K562 (cell line): ENCODE data around the gene POLRMT. TPM values are rescaled to one million over a fixed set of nuclear protein-coding genes. Genes with fewer than 3 reads are reported as not detected.
A peak's percentile ranks its signal among the peaks of the same experiment; 100 is the strongest.

Source experiments
- ATAC-seq: fragments of 200-7000 bp; cut with Tn5 transposase; 3 replicates; pipeline ENCODE4 v1.9.1; 2020; ENCODE audit warnings: moderate library complexity
- BruUV-seq: library from RNA; stranded (reverse); fragments of 400-500 nt; replicated peaks from 2 replicates; lab custom pipeline; 2021; lab: Mats Ljungman, UMichigan
- CTCF ChIA-PET: fragments of 300-600 bp; formaldehyde crosslinking; extraction: SDS; loops from one replicate; lab custom pipeline; 2021; ENCODE audit warnings: low intra/inter-chr PET ratio; lab: Yijun Ruan, JAX
- POLR2A ChIA-PET: fragments of 300-600, 350-650 bp; sonication (Branson Sonifier 250); formaldehyde crosslinking; extraction: SDS; loops from one replicate; lab custom pipeline; 2021; ENCODE audit warnings: antibody characterized with exemption, inconsistent platforms; lab: Yijun Ruan, JAX
- DNase-seq, 4 experiments: peaks; one replicate each; pipeline versions ENCODE4 v3.0.0 to v3.0.0-alpha.2; 2011 to 2018; ENCODE audit warnings: low spot score in 3 of 4, mixed read lengths in 3 of 4; ENCODE audit errors: extremely low read depth in 1 of 4
- FAIRE-seq: peaks from 2 replicates; lab custom pipeline; 2011; peaks lifted over from hg19 to GRCh38; lab: Jason Lieb, UNC
- H2AFZ ChIP-seq: 2 replicates; pipeline ENCODE4 v1.6.0; 2011; ENCODE audit warnings: low read depth, low read length, control low read depth, inconsistent platforms
- H3K27ac ChIP-seq: fragments of 200-600 bp; 3 replicates; pipeline ENCODE4 v1.8.0; 2011; ENCODE audit warnings: low read depth, mild to moderate bottlenecking, control low read depth, inconsistent platforms, low read length, moderate library complexity, mixed read lengths; ENCODE audit errors: extremely low read depth
- H3K27me3 ChIP-seq, 2 experiments: fragments of 300-600 bp in 1 of 2; 2 replicates in 1 of 2; 3 replicates in 1 of 2; pipeline versions ENCODE4 v1.6.0 to v1.8.0; 2011; ENCODE audit warnings: inconsistent platforms in 2 of 2, low read length in 2 of 2, mild to moderate bottlenecking in 1 of 2, mixed read lengths in 1 of 2, moderate library complexity in 1 of 2; ENCODE audit not compliant: control insufficient read depth in 2 of 2, insufficient read depth in 2 of 2
- H3K36me3 ChIP-seq: fragments of 300-600 bp; 3 replicates; pipeline ENCODE4 v1.8.0; 2011; ENCODE audit warnings: mild to moderate bottlenecking, low read length, inconsistent platforms; ENCODE audit not compliant: control insufficient read depth, insufficient read depth
- H3K4me1 ChIP-seq, 2 experiments: fragments of 200-600 bp in 1 of 2; replicated peaks in 1 of 2; 2 replicates in 1 of 2; 3 replicates in 1 of 2; pipeline versions ENCODE4 v1.5.1 to v1.8.0; 2011; ENCODE audit warnings: inconsistent platforms in 2 of 2, low read length in 2 of 2, mild to moderate bottlenecking in 1 of 2, mixed read lengths in 1 of 2, moderate library complexity in 1 of 2; ENCODE audit not compliant: control insufficient read depth in 2 of 2, insufficient read depth in 2 of 2
- H3K4me2 ChIP-seq: 2 replicates; pipeline ENCODE4 v1.6.1; 2011; ENCODE audit warnings: low read length, control low read depth, inconsistent platforms, mixed read lengths; ENCODE audit not compliant: insufficient read depth
- H3K4me3 ChIP-seq: fragments of 200-600 bp; sonication (generic), shearing (Covaris generic); 2 replicates; pipeline ENCODE4 v1.5.1; 2016; ENCODE audit warnings: control low read depth, inconsistent platforms
- H3K79me2 ChIP-seq: fragments of 200-600 bp; 3 replicates; pipeline ENCODE4 v1.8.0; 2011; ENCODE audit warnings: low read length, inconsistent platforms; ENCODE audit not compliant: control insufficient read depth, insufficient read depth
- H3K9ac ChIP-seq, 2 experiments: 2 replicates each; pipeline versions ENCODE4 v1.6.0 to v1.6.1; 2011; ENCODE audit warnings: low read depth in 2 of 2, low read length in 2 of 2, control low read depth in 1 of 2, inconsistent platforms in 1 of 2, mild to moderate bottlenecking in 1 of 2, mixed read lengths in 1 of 2; ENCODE audit not compliant: insufficient read depth in 1 of 2
- H3K9me1 ChIP-seq: one replicate; pipeline ENCODE4 v1.6.0; 2011; ENCODE audit warnings: inconsistent platforms, mild to moderate bottlenecking, low read length, moderate library complexity; ENCODE audit not compliant: control insufficient read depth, insufficient read depth
- H3K9me3 ChIP-seq: replicated peaks from 2 replicates; pipeline ENCODE4 v1.5.1; 2011; ENCODE audit warnings: low read depth, low read length, inconsistent platforms; ENCODE audit not compliant: control insufficient read depth, insufficient read depth
- H4K20me1 ChIP-seq: replicated peaks from 2 replicates; pipeline ENCODE4 v1.6.1; 2011; ENCODE audit warnings: low read length, inconsistent platforms, mixed read lengths; ENCODE audit not compliant: control insufficient read depth, insufficient read depth
- BDP1 ChIP-seq: IDR thresholded peaks from 3 replicates; pipeline ENCODE4 v1.6.1; 2011; ENCODE audit not compliant: insufficient read length, insufficient read depth
- CBFA2T3 ChIP-seq: fragments of 450-650 bp; IDR thresholded peaks from 2 replicates; pipeline ENCODE4 v1.6.1; 2017
- CBX8 ChIP-seq: fragments of 200-600 bp; sonication (generic); IDR thresholded peaks from 2 replicates; pipeline ENCODE4 v1.6.1; 2012; ENCODE audit warnings: borderline replicate concordance, mixed run types, low read depth, mild to moderate bottlenecking, moderate library complexity, mixed read lengths, low read length, control low read depth, inconsistent platforms; ENCODE audit not compliant: poor library complexity, severe bottlenecking; ENCODE audit errors: extremely low read depth
- FOS ChIP-seq: IDR thresholded peaks from 3 replicates; pipeline ENCODE4 v1.6.1; 2011; ENCODE audit not compliant: insufficient read length; ENCODE audit errors: extremely low read depth
- FOXK2 ChIP-seq, 2 experiments: fragments of 450-650 bp; IDR thresholded peaks in 1 of 2; conservative IDR thresholded peaks in 1 of 2; 2 replicates each; pipeline ENCODE4 v1.6.1; 2016; ENCODE audit warnings: low read depth in 2 of 2, mild to moderate bottlenecking in 1 of 2
- HNRNPL ChIP-seq: fragments of 200-400 bp; formaldehyde crosslinking; IDR thresholded peaks from 2 replicates; pipeline ENCODE4 v1.6.1; 2017; ENCODE audit warnings: low read depth, mild to moderate bottlenecking, low read length
- HOXB6 ChIP-seq: fragments of 250-450 bp; sonication (Bioruptor Pico); IDR thresholded peaks from 2 replicates; pipeline ENCODE4 v1.5.1; 2022; ENCODE audit warnings: mild to moderate bottlenecking, borderline replicate concordance
- MAZ ChIP-seq, 2 experiments: fragments of 450-650 bp in 1 of 2; sonication (generic) in 1 of 2; formaldehyde crosslinking; IDR thresholded peaks in 1 of 2; conservative IDR thresholded peaks in 1 of 2; 2 replicates each; pipeline versions ENCODE4 v1.4.0 to v1.5.0; 2020; ENCODE audit warnings: mild to moderate bottlenecking in 1 of 2, missing genetic modification reagents in 1 of 2
- ZFP36 ChIP-seq: fragments of 150-350 bp; IDR thresholded peaks from 2 replicates; pipeline ENCODE4 v1.6.1; 2018; ENCODE audit warnings: low read length, low read depth; ENCODE audit not compliant: partially characterized antibody
- ZNF143 ChIP-seq: sonication (generic); formaldehyde crosslinking; IDR thresholded peaks from 2 replicates; pipeline ENCODE4 v1.9.0; 2022; ENCODE audit warnings: mild to moderate bottlenecking, missing genetic modification reagents
- ZNF384 ChIP-seq: IDR thresholded peaks from 2 replicates; pipeline ENCODE4 v1.6.1; 2012; ENCODE audit warnings: low read depth, low read length, improper control_type of control experiment
- ZNF408 ChIP-seq: fragments of 250-450 bp; sonication (Bioruptor Pico); IDR thresholded peaks from 2 replicates; pipeline ENCODE4 v1.4.0; 2020; ENCODE audit warnings: low read depth, mild to moderate bottlenecking, moderate library complexity
- ZNF589 ChIP-seq: fragments of 200-800 bp; sonication (Bioruptor generic); IDR thresholded peaks from 2 replicates; pipeline ENCODE4 v1.6.1; 2016; ENCODE audit warnings: low read depth, missing genetic modification characterization, missing compliant biosample characterization
- ZNF644 ChIP-seq: fragments of 200-800 bp; sonication (Bioruptor generic); IDR thresholded peaks from 2 replicates; pipeline ENCODE4 v1.6.1; 2016; ENCODE audit warnings: low read depth, missing genetic modification characterization, missing compliant biosample characterization
- ZNF780A ChIP-seq: fragments of 250-450 bp; sonication (Bioruptor Pico); IDR thresholded peaks from 2 replicates; pipeline ENCODE4 v1.5.0; 2021; ENCODE audit warnings: mild to moderate bottlenecking
- WGBS: fragments of 100-300 bp; shearing (Covaris generic); methylation state at CpG from one replicate; pipeline ENCODE4 v1.1.6; 2016; ENCODE audit warnings: low coverage, mixed read lengths; ENCODE audit not compliant: insufficient coverage; ENCODE audit errors: missing lambda C conversion rate; 5-methylcytosine and 5-hydroxymethylcytosine counted together
- in situ Hi-C: fragments of 300-500 bp; cut with MboI; formaldehyde crosslinking; loops from 4 replicates; pipeline ENCODE4 v1.15.0; 2018; ENCODE audit warnings: inconsistent platforms, mixed read lengths
- intact Hi-C: fragments of 100-400 bp; cut with micrococcal nuclease; formaldehyde crosslinking; loops from 2 replicates; pipeline ENCODE4 v1.14.2; 2022
- polyA plus RNA-seq, 8 experiments: library from polyadenylated mRNA; depleted of rRNA in 4 of 8; stranded (reverse) in 5 of 8; unstranded in 3 of 8; fragments of >200 nt; fragmentation: Nextera tagmentation in 2 of 8; fragmentation: Illumina TruSeq in 1 of 8; extraction: Ambion mirVana in 2 of 8; extraction: Trizol in 1 of 8; gene quantifications; 2 replicates each; pipeline versions ENCODE4 v1.2.1 to v1.2.3, GENCODE V29; 2011 to 2014; ENCODE audit warnings: inconsistent platforms in 1 of 8, missing spikeins in 1 of 8
- total RNA-seq, 7 experiments: library from RNA; depleted of rRNA in 6 of 7; stranded (reverse); fragments of >200 nt in 6 of 7; fragmentation: Illumina TruSeq in 2 of 7; extraction: Trizol in 2 of 7; gene quantifications; 2 replicates each; pipeline versions ENCODE4 v1.2.1 to v1.2.3, GENCODE V29; 2011 to 2021; ENCODE audit warnings: low replicate concordance in 1 of 7
- TF ChIP-seq, protein P1 (sequence below): fragments of 250-450 bp; sonication (Bioruptor Pico); IDR thresholded peaks from 2 replicates; pipeline ENCODE4 v1.5.0; 2022; ENCODE audit warnings: mild to moderate bottlenecking

Gene POLRMT
- total and polyA plus RNA-seq, 9 of the 15 experiments (the other 6 are each of a cell fraction or from before 2014, with no cell fraction given), result 30.3 to 144 (median 68.0) TPM

GRCh38 chr19:682678-683320, 49.5 kb upstream of the POLRMT start:
- H3K4me2 ChIP-seq, result no peak overlapping the region
- H3K9me1 ChIP-seq, result peaks cover 7% of the 10 kb centered on the region
- CTCF ChIA-PET, result no interaction called here
- in situ Hi-C loops, result no loop called here
- H3K9me3 ChIP-seq, result no peaks in the 10 kb centered on the region
- no peak for ATAC-seq
- peak overlapping the region in 1 of 2 experiments; percentile 83; a peak in 2 of 4 replicates for H3K9ac ChIP-seq
- POLR2A ChIA-PET, result no interaction called here
- peaks cover 8% of the 10 kb centered on the region for H3K79me2 ChIP-seq
- peaks cover 5 to 61% of the 10 kb centered on the region in 2 experiments; a peak in 4 of 5 replicates for H3K4me1 ChIP-seq
- no peaks in the 10 kb centered on the region for H4K20me1 ChIP-seq
- H3K4me3 ChIP-seq, result no peak overlapping the region
- no peak for TF ChIP-seq ZNF143 (CRISPR knock-in tag)
- TF ChIP-seq FOXK2 (conservative IDR thresholded peaks at IDR 0.05 in 1 of 2, IDR thresholded peaks at IDR 0.05 in 1 of 2; ENCODE audit: low read depth in 2 of 2), result no peak
- no peak for TF ChIP-seq CBFA2T3
- TF ChIP-seq ZNF408, result no peak
- TF ChIP-seq, protein P1, sequence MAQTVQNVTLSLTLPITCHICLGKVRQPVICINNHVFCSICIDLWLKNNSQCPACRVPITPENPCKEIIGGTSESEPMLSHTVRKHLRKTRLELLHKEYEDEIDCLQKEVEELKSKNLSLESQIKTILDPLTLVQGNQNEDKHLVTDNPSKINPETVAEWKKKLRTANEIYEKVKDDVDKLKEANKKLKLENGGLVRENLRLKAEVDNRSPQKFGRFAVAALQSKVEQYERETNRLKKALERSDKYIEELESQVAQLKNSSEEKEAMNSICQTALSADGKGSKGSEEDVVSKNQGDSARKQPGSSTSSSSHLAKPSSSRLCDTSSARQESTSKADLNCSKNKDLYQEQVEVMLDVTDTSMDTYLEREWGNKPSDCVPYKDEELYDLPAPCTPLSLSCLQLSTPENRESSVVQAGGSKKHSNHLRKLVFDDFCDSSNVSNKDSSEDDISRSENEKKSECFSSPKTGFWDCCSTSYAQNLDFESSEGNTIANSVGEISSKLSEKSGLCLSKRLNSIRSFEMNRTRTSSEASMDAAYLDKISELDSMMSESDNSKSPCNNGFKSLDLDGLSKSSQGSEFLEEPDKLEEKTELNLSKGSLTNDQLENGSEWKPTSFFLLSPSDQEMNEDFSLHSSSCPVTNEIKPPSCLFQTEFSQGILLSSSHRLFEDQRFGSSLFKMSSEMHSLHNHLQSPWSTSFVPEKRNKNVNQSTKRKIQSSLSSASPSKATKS (CRISPR knock-in tag), result no peak
- no peak for TF ChIP-seq ZNF644 (tag)
- no peak for TF ChIP-seq BDP1
- TF ChIP-seq FOS, result no peak
- no peak for TF ChIP-seq HNRNPL
- no peak for TF ChIP-seq ZNF384
- TF ChIP-seq ZFP36, result no peak
- TF ChIP-seq MAZ (CRISPR knock-in tag; conservative IDR thresholded peaks at IDR 0.05 in 1 of 2, IDR thresholded peaks at IDR 0.05 in 1 of 2), result no peak
- TF ChIP-seq HOXB6 (CRISPR knock-in tag), result no peak
- TF ChIP-seq ZNF589, result no peak
- no peak for TF ChIP-seq CBX8
- TF ChIP-seq ZNF780A (CRISPR knock-in tag), result no peak
- H3K27ac ChIP-seq, result no peak overlapping the region
- H3K27me3 ChIP-seq, result no peaks in the 10 kb centered on the region
- DNase-seq, result no peak
- no TSS peak for BruUV-seq
- intact Hi-C loops, result no loop called here
- WGBS, result 59% methylated on average over 22 of the region's 25 CpGs
- H2AFZ ChIP-seq, result no peak overlapping the region
- no peak for FAIRE-seq
- no peaks in the 10 kb centered on the region for H3K36me3 ChIP-seq
